Left ventricle myocardium inferior (tissue), 1 donor: ENCODE measurements around the gene CTSS. TPM values are rescaled to one million over a fixed set of nuclear protein-coding genes. Genes with fewer than 3 reads are reported as not detected.

Experiments
- DNase-seq: peaks from one replicate; pipeline ENCODE4 v3.0.0-alpha.2; 2020
- H3K27ac ChIP-seq: fragments of 200-600 bp; replicated peaks from 2 replicates; pipeline ENCODE4 v1.8.0; 2021
- H3K27me3 ChIP-seq: fragments of 200-600 bp; 2 replicates; pipeline ENCODE4 v1.8.0; 2021; ENCODE audit warnings: low read depth
- H3K36me3 ChIP-seq: fragments of 200-600 bp; 2 replicates; pipeline ENCODE4 v1.8.0; 2021
- H3K4me1 ChIP-seq: fragments of 200-600 bp; 2 replicates; pipeline ENCODE4 v1.8.0; 2021
- H3K4me3 ChIP-seq: fragments of 200-600 bp; 2 replicates; pipeline ENCODE4 v1.8.0; 2021; ENCODE audit warnings: mild to moderate bottlenecking, moderate library complexity
- H3K9me3 ChIP-seq: fragments of 200-600 bp; replicated peaks from 2 replicates; pipeline ENCODE4 v1.8.0; 2021
- intact Hi-C: fragments of 100-400 bp; cut with micrococcal nuclease; formaldehyde crosslinking; loops from one replicate; pipeline ENCODE4 v1.11.0; 2022
- total RNA-seq: library from RNA; stranded (reverse); fragmentation: NEBNext Ultra II Directional; extraction: Animal tissue kit (Norgen Biotek cat#: 25700); gene quantifications from one replicate; pipeline ENCODE4 v1.2.1, GENCODE V29; 2021
- TF ChIP-seq, protein P1 (sequence below): fragments of 200-600 bp; IDR thresholded peaks from 2 replicates; pipeline ENCODE4 v1.8.0; 2021; ENCODE audit warnings: antibody characterized with exemption, mild to moderate bottlenecking, borderline replicate concordance
- donor health status: DM: no; HTN: yes; CAD: no; lungs with severe emphysema.

The CTSS gene
- total RNA-seq, 1 donor from 2014 or later, result 27.5 TPM

DNA sequence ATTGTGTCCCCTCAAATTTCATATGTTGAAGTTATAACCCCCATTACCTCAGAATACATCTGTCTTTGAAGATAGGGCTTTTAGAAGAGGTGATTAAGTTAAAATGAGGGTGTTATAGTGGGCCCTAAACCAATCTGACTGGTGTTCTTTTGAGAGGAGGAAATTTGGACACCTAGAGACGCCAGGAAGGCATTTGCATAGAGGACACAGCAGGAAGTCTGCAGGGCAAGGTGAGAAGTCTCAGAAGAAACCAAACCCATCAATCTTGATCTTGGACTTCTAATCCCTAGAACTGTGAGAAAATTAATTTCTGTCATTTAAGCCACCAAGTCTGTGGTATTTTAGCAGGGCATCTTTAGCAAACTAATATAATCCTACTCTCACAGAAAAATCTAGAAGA, 81.7 kb downstream of the CTSS start:
- Histone ChIP-seq H3K9me3 (no peaks in the 10 kb centered on the region), H3K4me3 (no peak overlapping the region), H3K4me1 (no peaks in the 10 kb centered on the region), H3K27me3 (no peaks in the 10 kb centered on the region), H3K27ac (no peak overlapping the region), H3K36me3 (peaks cover 48% of the 10 kb centered on the region)
- intact Hi-C loops, result no loop called here
- DNase-seq, result no peak
- TF ChIP-seq, protein P1, sequence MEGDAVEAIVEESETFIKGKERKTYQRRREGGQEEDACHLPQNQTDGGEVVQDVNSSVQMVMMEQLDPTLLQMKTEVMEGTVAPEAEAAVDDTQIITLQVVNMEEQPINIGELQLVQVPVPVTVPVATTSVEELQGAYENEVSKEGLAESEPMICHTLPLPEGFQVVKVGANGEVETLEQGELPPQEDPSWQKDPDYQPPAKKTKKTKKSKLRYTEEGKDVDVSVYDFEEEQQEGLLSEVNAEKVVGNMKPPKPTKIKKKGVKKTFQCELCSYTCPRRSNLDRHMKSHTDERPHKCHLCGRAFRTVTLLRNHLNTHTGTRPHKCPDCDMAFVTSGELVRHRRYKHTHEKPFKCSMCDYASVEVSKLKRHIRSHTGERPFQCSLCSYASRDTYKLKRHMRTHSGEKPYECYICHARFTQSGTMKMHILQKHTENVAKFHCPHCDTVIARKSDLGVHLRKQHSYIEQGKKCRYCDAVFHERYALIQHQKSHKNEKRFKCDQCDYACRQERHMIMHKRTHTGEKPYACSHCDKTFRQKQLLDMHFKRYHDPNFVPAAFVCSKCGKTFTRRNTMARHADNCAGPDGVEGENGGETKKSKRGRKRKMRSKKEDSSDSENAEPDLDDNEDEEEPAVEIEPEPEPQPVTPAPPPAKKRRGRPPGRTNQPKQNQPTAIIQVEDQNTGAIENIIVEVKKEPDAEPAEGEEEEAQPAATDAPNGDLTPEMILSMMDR, result no peak

Other genes with a start within 250 kb of the CTSS start
- gene ADAMTSL4, start 216.4 kb downstream of the CTSS start, total RNA-seq, result 46.3 TPM
- 97.0 TPM for gene MCL1, start 186.2 kb downstream of the CTSS start, total RNA-seq
- gene ENSA, start 136.2 kb downstream of the CTSS start, total RNA-seq, result 129 TPM
- 16.9 TPM for gene GOLPH3L, start 68.6 kb downstream of the CTSS start, total RNA-seq
- not detected for gene HORMAD1, start 44.9 kb downstream of the CTSS start, total RNA-seq
- 8.2 TPM for gene CTSK, start 42.5 kb upstream of the CTSS start, total RNA-seq
- gene ARNT, start 110.8 kb upstream of the CTSS start, total RNA-seq, result 26.5 TPM
- not detected for gene CTXND2, start 121.4 kb upstream of the CTSS start, total RNA-seq
- 17.2 TPM for gene SETDB1, start 160.6 kb upstream of the CTSS start, total RNA-seq
- gene CERS2, start 209.1 kb upstream of the CTSS start, total RNA-seq, result 78.9 TPM
- gene ANXA9, start 216.5 kb upstream of the CTSS start, total RNA-seq, result 0.14 TPM
- gene MINDY1, start 241.1 kb upstream of the CTSS start, total RNA-seq, result 44.3 TPM
- gene PRUNE1, start 242.7 kb upstream of the CTSS start, total RNA-seq, result 42.8 TPM